Left kidney (tissue), 2 donors: Measurements from ENCODE around the gene ISL2. TPM values are rescaled to one million over a fixed set of nuclear protein-coding genes. Genes with fewer than 3 reads are reported as not detected.

ENCODE experiments used
- DNase-seq: peaks from one replicate; pipeline ENCODE4 v3.0.0-alpha.2; 2013
- polyA plus RNA-seq: library from polyadenylated mRNA; unstranded; fragments of 120-200 nt; gene quantifications from one replicate; pipeline ENCODE4 v1.2.1, GENCODE V29; 2013; ENCODE audit not compliant: insufficient read length

The ISL2 gene
- polyA plus RNA-seq, 1 donor: not detected

DNA sequence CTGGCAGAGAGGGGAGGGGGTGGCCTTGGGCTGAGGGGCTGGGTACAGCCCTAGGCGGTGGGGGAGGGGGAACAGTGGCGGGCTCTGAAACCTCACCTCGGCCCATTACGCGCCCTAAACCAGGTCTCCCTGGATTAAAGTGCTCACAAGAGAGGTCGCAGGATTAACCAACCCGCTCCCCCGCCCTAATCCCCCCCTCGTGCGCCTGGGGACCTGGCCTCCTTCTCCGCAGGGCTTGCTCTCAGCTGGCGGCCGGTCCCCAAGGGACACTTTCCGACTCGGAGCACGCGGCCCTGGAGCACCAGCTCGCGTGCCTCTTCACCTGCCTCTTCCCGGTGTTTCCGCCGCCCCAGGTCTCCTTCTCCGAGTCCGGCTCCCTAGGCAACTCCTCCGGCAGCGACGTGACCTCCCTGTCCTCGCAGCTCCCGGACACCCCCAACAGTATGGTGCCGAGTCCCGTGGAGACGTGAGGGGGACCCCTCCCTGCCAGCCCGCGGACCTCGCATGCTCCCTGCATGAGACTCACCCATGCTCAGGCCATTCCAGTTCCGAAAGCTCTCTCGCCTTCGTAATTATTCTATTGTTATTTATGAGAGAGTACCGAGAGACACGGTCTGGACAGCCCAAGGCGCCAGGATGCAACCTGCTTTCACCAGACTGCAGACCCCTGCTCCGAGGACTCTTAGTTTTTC lies 4.9 kb downstream of the ISL2 start:
- DNase-seq: no peak

DNA sequence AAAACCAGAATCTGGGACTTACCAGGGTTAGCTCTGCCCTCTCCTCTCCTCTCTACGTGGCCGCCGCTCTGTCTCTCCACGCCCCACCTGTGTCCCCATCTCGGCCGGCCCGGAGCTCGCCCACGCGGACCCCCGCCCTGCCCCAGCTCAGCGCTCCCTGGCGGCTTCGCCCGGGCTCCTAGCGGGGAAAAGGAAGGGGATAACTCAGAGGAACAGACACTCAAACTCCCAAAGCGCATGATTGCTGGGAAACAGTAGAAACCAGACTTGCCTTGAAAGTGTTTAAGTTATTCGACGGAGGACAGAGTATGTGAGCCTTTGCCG lies 5.4 kb downstream of the ISL2 start:
- DNase-seq: peak; percentile 8

DNA sequence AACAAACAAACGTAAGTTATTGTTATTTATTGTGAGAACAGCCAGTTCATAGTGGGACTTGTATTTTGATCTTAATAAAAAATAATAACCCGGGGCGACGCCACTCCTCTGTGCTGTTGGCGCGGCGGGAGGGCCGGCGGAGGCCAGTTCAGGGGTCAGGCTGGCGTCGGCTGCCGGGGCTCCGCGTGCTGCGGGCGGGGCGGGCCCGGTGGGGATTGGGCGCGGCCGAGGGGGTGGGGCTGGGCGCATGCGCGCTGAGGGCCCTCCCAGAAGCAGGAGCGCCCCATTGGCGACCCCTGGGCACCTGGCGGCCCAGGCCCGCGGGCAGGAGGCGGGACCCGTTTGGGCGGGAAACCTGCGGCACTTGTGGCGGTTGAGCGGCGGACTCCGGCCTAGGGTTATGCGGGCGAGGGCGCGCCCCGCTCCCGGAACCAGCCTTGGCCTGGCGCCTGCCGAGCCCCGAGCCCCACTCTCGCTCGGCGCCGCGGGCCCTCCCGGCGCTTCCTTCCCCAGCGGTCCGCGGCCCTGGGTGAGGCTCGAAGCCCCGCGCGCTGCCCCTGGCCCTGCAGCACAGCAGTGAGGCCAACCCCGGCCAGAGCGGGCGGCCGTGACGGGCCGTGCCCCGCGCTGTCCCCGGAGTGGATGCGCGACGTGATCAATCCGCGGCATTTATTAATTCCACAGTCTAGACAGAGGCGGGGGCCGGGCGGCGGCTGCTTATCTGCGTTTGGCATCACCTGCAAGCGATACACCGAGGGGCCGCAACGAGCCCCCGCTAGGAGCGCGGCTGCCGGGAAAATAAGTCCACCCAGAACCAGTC lies 6.0 kb downstream of the ISL2 start:
- DNase-seq: peak; percentile 7

DNA sequence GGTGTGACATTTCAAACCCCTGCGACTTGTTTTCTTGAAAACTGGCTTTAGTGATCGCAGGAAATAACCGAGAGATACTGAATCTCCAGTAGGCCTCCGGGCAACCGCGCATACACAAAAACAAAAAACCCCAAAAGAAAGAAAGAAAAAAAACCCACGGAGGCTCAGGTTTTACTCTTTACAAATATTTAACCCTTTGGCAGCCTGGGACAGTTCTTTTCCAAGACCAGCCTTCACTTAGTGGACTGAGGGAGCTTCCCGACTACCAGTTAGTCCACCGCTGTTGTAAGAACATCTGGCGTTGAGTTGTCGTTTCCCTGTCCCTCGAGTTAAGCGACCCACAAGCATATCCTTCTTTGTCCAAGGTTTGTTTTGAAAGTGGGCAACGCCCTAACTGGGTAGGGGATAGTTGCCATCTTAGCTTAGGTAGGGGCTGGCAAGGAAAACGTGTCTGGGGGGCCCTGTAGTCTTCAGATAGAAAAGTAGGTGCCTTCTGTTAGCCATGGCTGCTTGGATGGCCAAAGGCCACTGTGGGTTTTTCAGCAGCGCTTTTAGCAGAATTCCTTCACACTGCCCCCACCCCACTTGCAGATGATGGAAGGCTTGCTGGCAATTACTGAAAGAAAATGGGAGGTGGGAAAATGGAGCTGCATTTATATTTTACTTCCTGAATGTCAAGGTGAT lies 6.9 kb downstream of the ISL2 start:
- peak; percentile 12 for DNase-seq

DNA sequence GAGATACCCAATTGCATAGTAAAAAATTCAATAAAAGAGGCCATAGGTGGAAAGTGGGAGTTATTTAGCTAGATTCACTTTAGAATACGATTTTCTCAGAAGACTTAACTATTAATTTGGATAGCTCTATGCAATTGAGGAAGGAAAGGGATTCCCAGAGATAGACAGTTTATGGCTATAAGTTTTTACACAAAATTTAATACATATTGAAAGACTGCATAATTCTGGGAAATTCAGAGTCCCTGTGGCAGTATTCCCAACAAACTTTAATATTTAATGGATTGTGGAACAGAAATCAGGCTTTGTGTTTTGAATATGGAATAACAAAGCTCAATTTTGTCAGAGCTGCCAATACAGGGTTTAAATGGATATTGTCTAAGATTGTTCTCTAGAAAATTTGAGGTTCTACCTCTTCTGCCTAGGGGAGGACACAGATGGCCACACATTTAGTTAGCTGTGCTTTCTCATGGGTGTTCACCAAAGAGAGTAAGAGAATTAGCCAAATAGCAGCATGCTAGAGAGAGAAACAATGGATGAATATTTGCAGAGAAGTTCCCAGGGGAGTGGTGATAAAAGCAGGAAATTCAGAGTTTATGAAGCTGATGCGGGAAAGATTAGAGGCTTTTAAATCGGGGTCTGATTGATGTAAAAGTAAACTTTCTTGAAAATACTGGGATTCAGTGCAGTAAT lies 8.5 kb downstream of the ISL2 start:
- peak; percentile 13 for DNase-seq

DNA sequence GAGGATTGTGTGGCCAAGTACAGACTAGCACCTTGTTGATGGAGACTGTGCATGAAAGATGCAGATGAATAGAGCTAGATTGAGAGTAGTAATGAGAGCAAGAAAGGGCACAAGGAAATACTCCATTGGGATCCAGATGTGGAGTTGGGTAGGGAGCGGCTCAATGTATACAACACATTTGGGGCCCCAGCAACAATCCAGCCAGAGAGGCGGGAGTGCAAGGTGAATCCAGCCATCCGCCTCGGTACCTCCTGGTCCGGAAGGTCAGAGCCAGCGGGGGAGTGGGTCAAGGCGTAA lies 9.0 kb downstream of the ISL2 start:
- peak; percentile 3 for DNase-seq

DNA sequence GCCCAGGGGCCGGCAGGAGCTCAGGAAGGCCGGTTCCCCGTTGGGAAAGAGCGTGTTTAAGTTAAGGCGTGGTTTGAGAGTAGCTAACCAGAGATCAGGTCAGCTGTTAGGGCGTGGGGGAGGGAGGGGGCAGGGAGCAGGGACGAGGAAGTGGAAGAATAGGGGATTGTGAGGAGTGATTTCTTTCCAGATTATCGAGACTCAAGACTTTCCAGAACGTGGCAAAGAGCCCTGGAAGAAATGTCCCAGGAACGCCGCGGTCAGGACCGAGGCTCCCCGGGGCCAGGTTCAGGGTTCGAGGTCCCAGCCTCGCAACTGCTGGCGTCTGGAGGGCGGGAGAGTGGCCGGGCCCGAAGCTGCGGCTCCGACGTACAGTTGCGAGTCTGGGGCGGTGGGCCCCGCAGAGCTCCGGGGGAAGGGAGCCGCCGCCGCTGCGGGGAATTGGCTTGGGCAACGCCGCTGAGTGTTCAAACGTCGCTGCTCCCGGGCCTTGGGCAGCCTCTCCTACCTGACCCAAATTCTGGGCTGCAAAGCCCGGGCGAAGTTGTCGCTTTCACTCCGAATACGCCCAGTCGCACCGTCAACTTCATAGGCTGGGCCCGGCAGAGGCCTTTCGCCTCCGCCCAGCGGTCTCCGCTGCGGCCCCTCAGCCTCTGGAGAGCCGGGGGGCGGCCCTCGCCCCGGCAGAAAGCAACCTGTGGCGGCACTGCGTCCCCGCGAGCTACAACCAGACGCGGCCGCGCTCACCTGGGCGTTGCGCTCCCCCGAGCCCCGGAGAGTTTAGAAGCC lies 9.5 kb downstream of the ISL2 start:
- DNase-seq: no peak

DNA sequence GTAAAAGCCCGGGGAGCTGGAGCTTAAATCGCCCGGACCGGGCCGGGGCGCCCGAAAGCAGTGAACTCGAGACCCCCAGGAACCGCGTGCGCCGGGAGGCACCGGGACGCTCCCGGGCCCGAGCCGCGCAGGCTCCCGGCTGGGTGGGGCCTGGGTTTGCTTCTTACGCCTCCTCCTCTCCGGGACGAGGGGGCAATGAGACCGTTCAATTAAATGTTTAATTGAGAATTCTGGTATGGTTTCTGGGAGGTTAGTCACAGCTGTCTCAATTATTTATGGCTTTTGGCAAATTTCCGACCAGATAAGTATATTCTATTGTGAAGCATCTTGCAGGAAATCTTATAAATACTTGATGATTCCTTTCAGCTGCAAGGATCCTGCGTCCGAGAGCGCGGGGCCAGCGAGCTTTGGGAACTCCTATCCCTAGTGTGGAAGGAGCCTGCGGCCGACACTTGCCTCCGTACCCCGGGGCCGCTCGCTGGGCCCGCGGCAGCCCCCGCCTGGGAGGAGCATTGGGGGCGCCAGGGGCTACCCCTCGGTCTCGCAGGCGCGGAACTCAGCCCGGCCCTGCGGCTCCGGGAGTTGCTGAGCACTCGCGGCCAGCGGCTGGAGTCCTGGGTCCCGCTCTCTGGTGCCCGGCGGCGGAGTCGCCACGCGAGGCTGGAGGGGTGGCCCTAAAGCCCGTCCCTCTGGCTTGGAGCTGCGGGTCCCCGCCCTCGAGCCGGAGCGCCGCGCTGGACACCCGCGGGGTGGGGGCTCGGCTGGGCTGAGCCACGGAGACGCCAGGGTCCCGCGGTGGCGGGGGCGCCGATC lies 10.3 kb downstream of the ISL2 start:
- peak; percentile 19 for DNase-seq

DNA sequence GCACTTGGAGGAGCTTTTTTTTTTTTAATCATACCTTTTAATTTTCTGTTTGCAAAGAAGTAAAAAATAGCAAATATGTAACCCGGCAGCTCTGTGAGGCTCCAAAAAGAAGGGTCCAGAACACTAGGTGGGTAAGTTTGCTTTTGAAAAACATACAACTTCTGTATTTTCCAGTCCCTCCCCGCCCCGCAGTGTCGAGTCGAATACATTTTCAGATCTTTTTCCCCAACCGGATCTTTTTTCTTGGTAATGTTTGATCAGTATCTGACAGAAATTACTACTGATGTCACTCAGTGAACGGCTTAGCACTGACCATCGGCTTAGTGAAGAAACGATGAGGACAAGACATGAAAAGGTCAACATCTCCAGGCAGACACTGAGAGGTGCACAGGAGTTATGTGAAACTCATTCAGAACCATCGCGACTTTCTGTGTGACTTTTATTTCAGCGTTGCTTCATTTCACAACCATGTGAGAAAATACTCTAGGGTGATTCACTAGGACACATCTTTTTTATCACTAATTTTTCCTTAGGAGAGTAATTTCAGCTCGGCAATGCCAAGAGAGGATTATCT lies 11.0 kb downstream of the ISL2 start:
- peak; percentile 20 for DNase-seq

DNA sequence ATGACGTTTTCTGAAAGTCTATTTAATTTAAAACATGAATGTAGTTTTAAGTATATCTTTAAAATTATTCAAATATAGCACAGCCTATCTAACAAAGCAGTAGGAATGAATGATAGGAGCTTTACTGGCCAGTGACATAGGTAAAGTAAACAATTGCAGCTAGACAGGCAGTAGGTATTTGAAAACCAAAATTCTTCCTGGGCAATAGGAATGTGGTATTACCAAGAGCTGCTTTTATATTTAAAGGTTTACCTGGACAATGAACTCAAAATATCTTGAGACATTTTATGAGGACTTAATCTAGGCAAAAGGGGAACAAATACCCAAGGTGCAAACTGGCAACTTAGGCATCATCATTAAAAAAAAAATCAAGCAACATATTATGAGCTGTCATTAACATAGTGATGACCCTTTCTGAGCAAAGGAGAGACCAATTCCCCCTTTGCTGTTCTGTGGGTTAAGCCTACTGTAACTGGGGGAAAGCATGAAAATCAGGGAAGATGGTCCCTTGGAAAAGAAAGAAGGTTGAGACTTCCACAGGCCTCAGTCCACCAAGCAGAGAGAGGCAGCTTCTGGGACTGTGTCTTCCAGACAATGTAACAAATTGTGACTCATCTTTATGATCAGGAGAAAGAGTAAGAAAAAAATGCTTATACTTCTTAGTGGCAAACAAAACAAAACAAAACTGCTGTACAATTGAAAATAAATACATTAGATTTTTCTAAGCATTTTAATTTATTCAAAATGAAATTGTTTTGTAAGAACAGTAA lies 12.9 kb downstream of the ISL2 start:
- no peak for DNase-seq

DNA sequence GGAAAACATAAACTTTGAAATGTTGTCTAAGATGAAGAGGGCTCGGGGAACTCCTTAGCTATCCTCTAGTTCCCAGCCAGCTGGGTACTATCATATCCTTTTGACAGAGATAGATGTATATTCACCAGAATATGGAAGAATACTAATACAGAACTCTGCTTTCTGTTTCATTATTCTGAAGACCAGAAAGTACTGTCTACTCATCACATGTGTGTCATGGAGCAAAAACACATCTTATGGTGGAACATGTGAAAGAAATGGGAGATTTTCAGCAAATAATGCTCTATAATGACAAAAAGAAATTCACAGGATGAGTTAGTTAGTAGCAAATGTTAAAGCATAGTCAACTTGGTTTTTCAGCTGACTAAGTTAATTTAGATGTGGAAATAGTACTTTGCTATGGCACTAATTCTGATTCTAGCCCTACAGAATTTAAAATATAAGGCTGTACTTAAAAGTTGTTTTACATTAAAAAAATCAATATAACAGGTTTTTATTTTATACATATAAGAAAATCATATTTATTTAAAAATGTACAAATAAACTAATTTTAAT lies 16.5 kb downstream of the ISL2 start:
- DNase-seq: no peak

DNA sequence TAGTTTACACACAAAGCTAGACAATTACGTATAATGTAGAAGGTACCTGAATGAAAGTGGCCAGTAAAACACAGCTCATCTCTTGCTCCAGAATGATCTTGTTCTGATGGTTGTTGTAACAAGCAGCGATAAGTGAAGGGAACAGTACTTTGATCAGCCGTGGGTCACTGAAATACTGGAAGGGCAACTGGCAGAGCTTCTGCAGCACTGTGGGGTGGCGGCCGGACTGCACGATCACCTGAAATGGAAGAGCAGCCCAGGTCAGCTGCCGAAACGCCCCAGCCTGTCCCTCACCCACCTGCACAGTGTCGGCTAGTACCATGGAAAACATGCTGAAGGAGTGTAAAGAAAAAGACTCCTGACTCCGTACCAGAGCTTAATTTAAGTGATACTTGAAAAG lies 17.3 kb downstream of the ISL2 start:
- no peak for DNase-seq

DNA sequence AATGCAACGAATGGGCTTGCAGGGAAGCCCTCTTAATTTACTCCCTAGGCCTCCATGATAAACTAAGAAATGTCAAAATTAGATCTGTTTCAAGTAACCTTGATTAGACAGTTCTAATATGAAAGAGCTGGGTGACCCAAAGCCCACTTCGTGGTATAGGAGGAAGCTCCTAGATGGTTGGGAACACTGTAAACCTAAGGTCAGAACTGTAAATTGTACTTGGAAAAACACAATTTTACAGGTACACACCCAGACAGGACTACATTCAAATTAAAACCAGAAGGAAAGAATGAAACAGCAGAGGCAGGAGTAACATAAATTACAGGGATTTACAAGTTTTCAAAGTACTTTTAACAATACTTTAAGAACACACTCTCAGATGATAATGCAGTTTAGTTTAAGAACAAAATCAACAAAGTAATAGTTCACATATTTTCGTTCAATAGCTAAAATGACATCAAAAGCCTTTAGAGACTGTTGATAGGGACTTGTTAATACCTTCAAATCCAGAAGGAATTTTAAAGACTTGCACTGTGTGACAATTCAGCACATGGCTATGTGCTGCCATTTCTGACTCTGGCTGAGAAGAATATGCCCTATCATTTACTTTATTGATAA lies 18.4 kb downstream of the ISL2 start:
- no peak for DNase-seq

DNA sequence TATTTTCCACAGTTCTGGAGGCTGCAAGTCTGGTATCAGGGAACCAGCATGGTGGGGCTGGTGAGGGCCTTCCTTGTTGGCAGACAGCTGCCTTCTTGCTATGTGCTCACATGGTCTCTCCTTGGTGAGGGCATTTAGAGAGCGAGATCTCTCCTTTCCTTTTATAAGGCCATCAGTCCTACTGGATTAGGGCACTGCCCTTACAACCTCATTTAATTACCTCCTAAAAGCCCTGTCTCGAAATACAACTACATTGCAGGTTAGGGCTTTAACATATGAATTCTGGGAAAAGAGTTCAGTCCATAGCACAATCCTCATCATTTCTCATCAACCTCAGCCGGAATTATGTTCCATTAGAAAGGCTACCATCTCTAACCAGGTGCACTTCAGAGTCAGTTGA lies 21.9 kb downstream of the ISL2 start:
- DNase-seq: no peak

DNA sequence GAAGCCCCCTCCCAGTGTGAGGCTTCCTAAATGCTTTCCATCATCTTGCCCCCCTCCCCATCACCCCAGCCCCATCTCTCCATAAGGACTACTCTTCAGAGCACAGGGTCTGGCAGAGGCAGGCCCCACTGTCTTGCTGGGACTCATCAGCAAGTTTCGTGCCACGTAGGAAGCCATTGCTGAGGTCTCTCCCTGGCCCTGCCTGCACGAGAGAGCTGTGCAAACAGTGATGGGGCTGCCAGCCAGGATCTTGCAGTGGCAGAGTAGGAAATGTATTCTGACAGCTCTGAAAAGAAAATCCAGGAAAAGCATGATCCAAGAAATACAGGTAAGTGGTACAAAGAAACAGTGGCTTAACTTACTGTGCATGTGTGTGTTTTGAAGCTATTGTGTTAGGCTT lies 22.6 kb downstream of the ISL2 start:
- no peak for DNase-seq

DNA sequence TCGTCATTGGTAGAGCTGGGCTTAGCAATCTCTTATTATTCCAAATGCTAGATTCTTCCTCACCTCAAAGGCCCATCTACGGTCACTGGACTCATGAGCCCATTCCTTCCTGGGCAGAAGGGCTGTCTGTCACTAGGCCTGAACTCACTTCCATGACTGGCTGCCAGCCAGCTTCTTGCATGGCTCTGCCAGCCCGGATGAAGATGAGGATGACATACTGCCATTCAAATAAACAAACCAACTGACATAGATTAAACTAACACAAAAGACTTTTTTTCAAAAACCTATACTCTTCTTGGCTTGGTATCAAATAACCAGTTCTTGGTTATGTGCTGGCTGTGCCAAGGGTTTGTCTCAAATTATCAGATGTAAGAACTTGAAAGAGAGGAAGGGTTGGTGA lies 23.8 kb downstream of the ISL2 start:
- no peak for DNase-seq

DNA sequence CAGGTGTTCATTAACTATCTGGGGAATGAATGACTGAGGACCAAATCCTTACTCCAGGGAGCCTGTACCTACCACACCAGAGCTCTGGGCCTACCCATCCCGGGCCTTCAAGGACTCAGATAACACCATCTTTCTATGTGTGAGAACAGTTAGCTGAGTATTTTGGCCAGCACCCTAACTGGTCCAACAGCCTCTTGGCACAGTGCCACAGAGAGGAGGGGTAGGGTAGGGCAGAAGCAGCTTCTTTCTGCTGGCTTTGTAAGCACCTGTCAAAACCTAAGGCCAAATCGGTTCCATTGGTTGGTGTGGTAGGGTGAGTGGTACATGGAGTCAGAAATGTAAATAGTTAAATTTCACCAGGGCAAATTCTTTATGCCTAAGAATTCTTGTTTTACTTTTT lies 26.7 kb downstream of the ISL2 start:
- no peak for DNase-seq

DNA sequence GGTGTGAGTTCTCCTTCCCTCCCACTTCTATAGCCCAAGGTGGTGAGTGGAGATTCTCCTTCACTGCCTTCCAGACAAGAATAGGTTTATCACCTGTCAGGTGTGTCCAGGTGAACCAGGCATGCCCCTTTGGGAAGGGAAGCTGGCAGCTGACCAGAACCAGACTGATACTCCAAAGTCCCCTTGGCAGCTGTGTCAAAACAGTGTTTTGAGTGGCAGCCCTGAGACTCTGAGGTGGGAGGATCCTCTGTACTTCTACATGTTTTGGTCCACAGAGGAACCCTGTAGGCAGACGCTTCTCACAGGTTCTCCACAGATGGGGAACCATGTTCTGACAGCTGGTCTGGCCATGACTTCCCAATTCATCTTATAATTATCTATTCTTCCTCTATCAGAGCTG lies 30.1 kb downstream of the ISL2 start:
- DNase-seq: no peak

DNA sequence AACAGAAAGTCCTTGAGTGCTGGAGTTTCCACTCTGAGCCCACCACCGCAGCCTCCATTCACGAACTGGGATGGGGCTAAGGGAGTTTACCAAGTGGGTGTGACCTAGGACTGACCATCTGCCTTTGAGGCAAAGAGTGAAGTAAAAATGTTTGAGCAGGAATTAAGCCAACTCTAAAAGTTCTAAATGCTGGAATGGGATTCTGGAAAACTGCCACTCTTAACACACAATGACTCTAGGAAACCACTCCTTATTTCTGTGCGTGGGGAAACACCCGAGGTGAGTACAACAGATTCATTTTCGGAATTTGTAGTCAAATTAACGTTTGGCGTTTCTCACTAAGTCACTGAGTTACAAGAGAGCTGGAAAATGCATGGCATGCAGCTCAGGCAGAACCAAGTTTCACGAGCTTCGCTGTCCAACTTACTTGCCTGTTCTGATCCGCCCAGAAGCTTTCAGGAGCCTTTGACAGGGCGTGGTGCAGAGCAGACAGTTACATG lies 31.6 kb downstream of the ISL2 start:
- DNase-seq: no peak
